Measurements from ENCODE around the gene MTO1. TPM values are rescaled to one million over a fixed set of nuclear protein-coding genes. Genes with fewer than 3 reads are reported as not detected.
A peak's percentile ranks its signal among the peaks of the same experiment; 100 is the strongest.

The MTO1 gene
- total RNA-seq, 2 experiments from 2014 or later, result 63.8 to 72.5 TPM

- peaks cover 42% of the 10 kb centered on the region for H3K36me3 ChIP-seq (ENCODE audit: insufficient read depth, low read length)
- peaks cover 3% of the 10 kb centered on the region; the same call in 1 of the 2 replicates for H3K79me2 ChIP-seq (ENCODE audit: insufficient read depth, low read depth, low read length)
- POLR2A ChIA-PET, result interaction anchor here (0.7 to 2.9 kb wide), 3 partner anchors 10 to 24 kb away, joined by 4 to 14 read pairs (median 6); partner anchors contain the start of gene EEF1A1
- H3K27ac ChIP-seq (ENCODE audit: low read depth, low read length, poor library complexity, severe bottlenecking), result no peak overlapping the region
- intact Hi-C loops (cut with micrococcal nuclease; ENCODE audit: unreplicated experiment), result no loop called here
- DNase-seq (ENCODE audit: low spot score), result no peak
- no TSS peak for BruUV-seq (replicated peaks)
- H3K9me3 ChIP-seq (ENCODE audit: low read length), result no peaks in the 10 kb centered on the region
- H3K9me2 ChIP-seq (ENCODE audit: insufficient read depth, low read length), result no peaks in the 10 kb centered on the region
- H3K4me1 ChIP-seq (ENCODE audit: insufficient read depth, low read length, poor library complexity, severe bottlenecking), result peaks cover 22% of the 10 kb centered on the region
- CTCF ChIA-PET (ENCODE audit: unreplicated experiment), result no interaction called here
- peaks cover 14% of the 10 kb centered on the region; the same call in 1 of the 2 replicates for H4K20me1 ChIP-seq (ENCODE audit: insufficient read depth, low read length)
- no peak overlapping the region for H2AFZ ChIP-seq (ENCODE audit: low read length)
- TF ChIP-seq EZH2phosphoT487 (IDR thresholded peaks at IDR 0.05; ENCODE audit: borderline replicate concordance, low read depth, low read length) (no peak), CTCF (conservative IDR thresholded peaks at IDR 0.05; ENCODE audit: low read length) (no peak)
- no peak overlapping the region for H3K4me3 ChIP-seq (ENCODE audit: low read depth, low read length, poor library complexity, severe bottlenecking)
- H3K4me2 ChIP-seq (ENCODE audit: low read length), result no peak overlapping the region
Measured at GRCh38 chr6:73511796-73512195, 50.3 kb downstream of the MTO1 start.

DNA sequence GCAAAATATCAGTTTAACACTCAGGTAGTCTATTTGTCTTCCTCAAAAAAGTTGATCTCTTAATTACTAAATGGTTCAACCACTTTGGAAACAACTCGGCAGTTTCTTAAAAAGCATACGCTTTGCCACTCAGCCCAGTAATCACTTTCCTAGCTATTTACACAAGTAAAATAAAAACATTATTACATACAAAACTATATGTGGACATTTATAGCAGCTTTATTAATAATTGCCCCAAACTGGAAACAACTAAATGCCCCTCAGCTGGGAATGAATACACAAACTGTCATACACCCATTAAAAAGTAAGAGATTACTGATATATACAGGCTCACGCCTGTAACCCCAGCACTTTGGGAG, 51.9 kb downstream of the MTO1 start:
- no peak overlapping the region for H3K4me3 ChIP-seq (ENCODE audit: low read depth, low read length, poor library complexity, severe bottlenecking)
- H3K27ac ChIP-seq (ENCODE audit: low read depth, low read length, poor library complexity, severe bottlenecking), result peak overlapping the region; percentile 12

More for the DNA sequence above, 51.9 kb downstream of the MTO1 start:
- ChIA-PET CTCF (ENCODE audit: unreplicated experiment) (interaction anchor here (1.2 kb wide), 1 partner anchor 73 kb away, joined by 3 read pairs; no protein-coding TSS in a partner anchor), POLR2A (interaction anchor here (0.6 to 2.9 kb wide), 17 partner anchors 8 to 205 kb away, joined by 3 to 14 read pairs (median 3); partner anchors contain the start of gene EEF1A1)
- peaks cover 9% of the 10 kb centered on the region; the same call in 1 of the 2 replicates for H3K79me2 ChIP-seq (ENCODE audit: insufficient read depth, low read depth, low read length)
- DNase-seq (ENCODE audit: low spot score), result peak; percentile 14
- H3K4me1 ChIP-seq (ENCODE audit: insufficient read depth, low read length, poor library complexity, severe bottlenecking), result peaks cover 35% of the 10 kb centered on the region
- H3K4me2 ChIP-seq (ENCODE audit: low read length), result no peak overlapping the region
- no peak overlapping the region for H2AFZ ChIP-seq (ENCODE audit: low read length)
- intact Hi-C loops (cut with micrococcal nuclease; ENCODE audit: unreplicated experiment), result no loop called here
- peaks cover 57% of the 10 kb centered on the region for H3K36me3 ChIP-seq (ENCODE audit: insufficient read depth, low read length)
- H4K20me1 ChIP-seq (ENCODE audit: insufficient read depth, low read length), result peaks cover 19% of the 10 kb centered on the region; the same call in 1 of the 2 replicates
- H3K9me2 ChIP-seq (ENCODE audit: insufficient read depth, low read length), result no peaks in the 10 kb centered on the region
- no TSS peak for BruUV-seq (replicated peaks)
- no peaks in the 10 kb centered on the region for H3K9me3 ChIP-seq (ENCODE audit: low read length)
- no peak for TF ChIP-seq CTCF (conservative IDR thresholded peaks at IDR 0.05; ENCODE audit: low read length)
- TF ChIP-seq EZH2phosphoT487 (IDR thresholded peaks at IDR 0.05; ENCODE audit: borderline replicate concordance, low read depth, low read length), result no peak
